Chondrocyte (in vitro differentiated cells): ENCODE data around the gene MICAL3. TPM values are rescaled to one million over a fixed set of nuclear protein-coding genes. Genes with fewer than 3 reads are reported as not detected.

Source experiments
- DNase-seq: peaks from one replicate; pipeline ENCODE4 v3.0.0; 2021; ENCODE audit warnings: mixed read lengths, low spot score
- H3K27ac Mint-ChIP-seq: one replicate; pipeline ENCODE4 v1.8.0; 2021; ENCODE audit warnings: mild to moderate bottlenecking, moderate library complexity, mixed read lengths; ENCODE audit not compliant: unreplicated experiment
- H3K27me3 Mint-ChIP-seq: 2 replicates; pipeline ENCODE4 v1.8.0; 2021; ENCODE audit warnings: low read depth, mixed read lengths
- H3K36me3 Mint-ChIP-seq: 2 replicates; pipeline ENCODE4 v1.8.0; 2021; ENCODE audit warnings: low read depth, mixed read lengths
- H3K4me1 Mint-ChIP-seq: 2 replicates; pipeline ENCODE4 v1.8.0; 2021; ENCODE audit warnings: low read depth, mild to moderate bottlenecking, mixed read lengths
- H3K4me3 Mint-ChIP-seq: one replicate; pipeline ENCODE4 v1.8.0; 2021; ENCODE audit warnings: mild to moderate bottlenecking, moderate library complexity, mixed read lengths; ENCODE audit not compliant: unreplicated experiment
- H3K9me3 Mint-ChIP-seq: 2 replicates; pipeline ENCODE4 v1.8.0; 2021; ENCODE audit warnings: low read depth, mixed read lengths
- CTCF ChIP-seq: fragments of 200-600 bp; sonication (generic); IDR thresholded peaks from 2 replicates; pipeline ENCODE4 v1.5.0; 2021; ENCODE audit warnings: antibody characterized with exemption, mild to moderate bottlenecking, moderate library complexity
- total RNA-seq: library from RNA; stranded (reverse); gene quantifications from 3 replicates; pipeline ENCODE4 v1.2.1, GENCODE V29; 2021

The MICAL3 gene
- total RNA-seq, 1 donor from 2014 or later, result 68.2 TPM

- Mint-ChIP-seq H3K27ac (no peak overlapping the region), H3K9me3 (no peaks in the 10 kb centered on the region), H3K27me3 (no peaks in the 10 kb centered on the region), H3K36me3 (no peaks in the 10 kb centered on the region), H3K4me1 (peaks cover 22% of the 10 kb centered on the region), H3K4me3 (no peak overlapping the region)
- DNase-seq, result no peak
- no peak for TF ChIP-seq CTCF
Observed at GRCh38 chr22:17779286-17780115, 244.9 kb downstream of the MICAL3 start.

GRCh38 chr22:17778412-17778976 lies 245.9 kb downstream of the MICAL3 start:
- H3K27ac Mint-ChIP-seq, result no peak overlapping the region
- no peak overlapping the region for H3K4me3 Mint-ChIP-seq
- no peak for DNase-seq
- H3K9me3 Mint-ChIP-seq, result no peaks in the 10 kb centered on the region
- H3K27me3 Mint-ChIP-seq, result no peaks in the 10 kb centered on the region
- peaks cover 23% of the 10 kb centered on the region for H3K4me1 Mint-ChIP-seq
- no peaks in the 10 kb centered on the region for H3K36me3 Mint-ChIP-seq
- TF ChIP-seq CTCF, result no peak

- no peaks in the 10 kb centered on the region for H3K36me3 Mint-ChIP-seq
- no peak overlapping the region for H3K27ac Mint-ChIP-seq
- no peak overlapping the region for H3K4me3 Mint-ChIP-seq
- H3K9me3 Mint-ChIP-seq, result no peaks in the 10 kb centered on the region
- TF ChIP-seq CTCF, result no peak
- peaks cover 25% of the 10 kb centered on the region for H3K4me1 Mint-ChIP-seq
- DNase-seq, result no peak
- H3K27me3 Mint-ChIP-seq, result no peaks in the 10 kb centered on the region
Observed at GRCh38 chr22:17777717-17778044, 246.7 kb downstream of the MICAL3 start.

GRCh38 chr22:17777005-17777716 lies 247.2 kb downstream of the MICAL3 start:
- Mint-ChIP-seq H3K4me3 (no peak overlapping the region), H3K9me3 (no peaks in the 10 kb centered on the region), H3K4me1 (peaks cover 25% of the 10 kb centered on the region), H3K36me3 (no peaks in the 10 kb centered on the region), H3K27me3 (no peaks in the 10 kb centered on the region), H3K27ac (no peak overlapping the region)
- no peak for DNase-seq
- TF ChIP-seq CTCF, result no peak

- no peak for TF ChIP-seq CTCF
- no peak for DNase-seq
- peaks cover 17% of the 10 kb centered on the region for H3K4me1 Mint-ChIP-seq
- H3K27ac Mint-ChIP-seq, result no peak overlapping the region
- H3K36me3 Mint-ChIP-seq, result no peaks in the 10 kb centered on the region
- H3K4me3 Mint-ChIP-seq, result no peak overlapping the region
- H3K9me3 Mint-ChIP-seq, result no peaks in the 10 kb centered on the region
- no peaks in the 10 kb centered on the region for H3K27me3 Mint-ChIP-seq
Observed at GRCh38 chr22:17775781-17776465, 248.4 kb downstream of the MICAL3 start.
